A549 (cell line): ENCODE results near the gene BCAP31.
A peak's percentile ranks its signal among the peaks of the same experiment; 100 is the strongest.

Experiments
- CBX8 ChIP-seq: fragments of 200-600 bp; sonication (generic); IDR thresholded peaks from 2 replicates; pipeline ENCODE4 v1.6.1; 2016
- CEBPB ChIP-seq, 2 experiments: fragments of >200 bp in 1 of 2; sonication (Bioruptor Twin) in 1 of 2; formaldehyde crosslinking in 1 of 2; IDR thresholded peaks; 2 replicates each; pipeline ENCODE4 v1.6.1; 2012 to 2016
- CHD2 ChIP-seq: fragments of 150-350 bp; IDR thresholded peaks from 2 replicates; pipeline ENCODE4 v1.6.1; 2014; ENCODE audit warnings: low read length; ENCODE audit not compliant: partially characterized antibody
- EHMT2 ChIP-seq: fragments of 200-600 bp; sonication (generic); IDR thresholded peaks from 2 replicates; pipeline ENCODE4 v1.6.1; 2016; ENCODE audit warnings: antibody characterized with exemption, low read depth, mild to moderate bottlenecking, moderate library complexity
- EP300 ChIP-seq, 2 experiments: fragments of >200 bp; sonication (Bioruptor Twin); formaldehyde crosslinking; IDR thresholded peaks; 2 replicates in 1 of 2; 3 replicates in 1 of 2; pipeline ENCODE4 v1.6.1; 2016 to 2017
- GATA3 ChIP-seq: IDR thresholded peaks from 2 replicates; pipeline ENCODE4 v1.6.1; 2012; ENCODE audit warnings: borderline replicate concordance
- KDM1A ChIP-seq: fragments of 200-600 bp; sonication (generic); IDR thresholded peaks from 2 replicates; pipeline ENCODE4 v1.6.1; 2016; ENCODE audit warnings: low read depth, mild to moderate bottlenecking
- KDM5A ChIP-seq: fragments of 200-600 bp; sonication (generic); IDR thresholded peaks from 2 replicates; pipeline ENCODE4 v1.6.1; 2016; ENCODE audit warnings: antibody characterized with exemption, mild to moderate bottlenecking
- POLR2A ChIP-seq: IDR thresholded peaks from 2 replicates; pipeline ENCODE4 v1.6.1; 2012; ENCODE audit warnings: mild to moderate bottlenecking, low read length
- POLR2AphosphoS2 ChIP-seq: conservative IDR thresholded peaks from 2 replicates; pipeline ENCODE4 v1.6.1; 2012; ENCODE audit warnings: low read length, improper control_type of control experiment, inconsistent platforms
- TF ChIP-seq, protein P1 (sequence below): fragments of >200 bp; sonication (Bioruptor Twin); formaldehyde crosslinking; IDR thresholded peaks from 3 replicates; pipeline ENCODE4 v1.5.1; 2016
- TF ChIP-seq, protein P2 (sequence below): IDR thresholded peaks from 2 replicates; pipeline ENCODE4 v1.6.1; 2012

DNA sequence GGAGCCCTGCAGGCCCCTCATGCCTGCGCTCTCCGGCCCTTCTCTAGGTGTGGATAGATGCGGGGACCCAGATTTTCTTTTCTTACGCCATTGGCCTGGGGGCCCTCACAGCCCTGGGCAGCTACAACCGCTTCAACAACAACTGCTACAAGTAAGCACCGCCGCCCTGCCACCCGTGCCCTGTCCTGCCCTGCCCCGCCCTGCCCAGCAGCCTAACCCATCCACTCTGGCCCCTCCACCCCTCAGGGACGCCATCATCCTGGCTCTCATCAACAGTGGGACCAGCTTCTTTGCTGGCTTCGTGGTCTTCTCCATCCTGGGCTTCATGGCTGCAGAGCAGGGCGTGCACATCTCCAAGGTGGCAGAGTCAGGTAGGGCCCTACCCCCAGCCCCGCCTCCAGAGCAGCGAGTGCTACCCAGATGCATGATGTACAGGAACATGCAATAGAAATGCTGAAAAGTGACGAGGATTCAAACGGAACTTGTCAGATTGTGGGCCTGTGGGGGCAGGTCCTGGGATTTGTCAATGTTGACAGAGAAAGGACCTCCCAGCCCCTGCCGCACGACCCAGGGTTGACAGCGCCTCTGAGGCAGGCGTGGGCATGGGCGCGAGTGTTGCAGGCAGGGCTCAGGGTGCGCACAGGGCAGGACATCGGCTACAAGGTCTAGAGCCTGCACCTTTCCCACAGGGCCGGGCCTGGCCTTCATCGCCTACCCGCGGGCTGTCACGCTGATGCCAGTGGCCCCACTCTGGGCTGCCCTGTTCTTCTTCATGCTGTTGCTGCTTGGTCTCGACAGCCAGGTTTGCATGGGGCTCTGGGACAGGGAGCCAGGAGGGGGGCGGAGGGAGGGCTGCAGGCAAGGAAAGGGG is 30.7 kb downstream of the BCAP31 start:
- TF ChIP-seq CBX8: no peak
- TF ChIP-seq, protein P1, sequence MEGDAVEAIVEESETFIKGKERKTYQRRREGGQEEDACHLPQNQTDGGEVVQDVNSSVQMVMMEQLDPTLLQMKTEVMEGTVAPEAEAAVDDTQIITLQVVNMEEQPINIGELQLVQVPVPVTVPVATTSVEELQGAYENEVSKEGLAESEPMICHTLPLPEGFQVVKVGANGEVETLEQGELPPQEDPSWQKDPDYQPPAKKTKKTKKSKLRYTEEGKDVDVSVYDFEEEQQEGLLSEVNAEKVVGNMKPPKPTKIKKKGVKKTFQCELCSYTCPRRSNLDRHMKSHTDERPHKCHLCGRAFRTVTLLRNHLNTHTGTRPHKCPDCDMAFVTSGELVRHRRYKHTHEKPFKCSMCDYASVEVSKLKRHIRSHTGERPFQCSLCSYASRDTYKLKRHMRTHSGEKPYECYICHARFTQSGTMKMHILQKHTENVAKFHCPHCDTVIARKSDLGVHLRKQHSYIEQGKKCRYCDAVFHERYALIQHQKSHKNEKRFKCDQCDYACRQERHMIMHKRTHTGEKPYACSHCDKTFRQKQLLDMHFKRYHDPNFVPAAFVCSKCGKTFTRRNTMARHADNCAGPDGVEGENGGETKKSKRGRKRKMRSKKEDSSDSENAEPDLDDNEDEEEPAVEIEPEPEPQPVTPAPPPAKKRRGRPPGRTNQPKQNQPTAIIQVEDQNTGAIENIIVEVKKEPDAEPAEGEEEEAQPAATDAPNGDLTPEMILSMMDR: no peak
- 0 out of 2 replicates have a peak, but pooled peaks have one; percentile 44 for TF ChIP-seq POLR2AphosphoS2
- no peak for TF ChIP-seq GATA3
- TF ChIP-seq POLR2A: no peak
- TF ChIP-seq EP300 (IDR thresholded peaks at IDR 0.05): no peak
- no peak for TF ChIP-seq CHD2
- TF ChIP-seq EHMT2: no peak
- no peak for TF ChIP-seq KDM5A
- TF ChIP-seq, protein P2, sequence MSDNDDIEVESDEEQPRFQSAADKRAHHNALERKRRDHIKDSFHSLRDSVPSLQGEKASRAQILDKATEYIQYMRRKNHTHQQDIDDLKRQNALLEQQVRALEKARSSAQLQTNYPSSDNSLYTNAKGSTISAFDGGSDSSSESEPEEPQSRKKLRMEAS: no peak
- no peak for TF ChIP-seq KDM1A
- no peak for TF ChIP-seq CEBPB (IDR thresholded peaks at IDR 0.05)
